HEK293T (cell line): ENCODE measurements around the gene IGSF5.

Experiments
- ARNT ChIP-seq: fragments of 450-650 bp; IDR thresholded peaks from 2 replicates; pipeline ENCODE4 v1.6.1; 2017; ENCODE audit warnings: mild to moderate bottlenecking
- L3MBTL2 ChIP-seq: fragments of 450-650 bp; conservative IDR thresholded peaks from 2 replicates; pipeline ENCODE4 v1.6.1; 2016; ENCODE audit warnings: mild to moderate bottlenecking
- ZNF384 ChIP-seq: fragments of 450-650 bp; IDR thresholded peaks from 2 replicates; pipeline ENCODE4 v1.6.1; 2016

DNA sequence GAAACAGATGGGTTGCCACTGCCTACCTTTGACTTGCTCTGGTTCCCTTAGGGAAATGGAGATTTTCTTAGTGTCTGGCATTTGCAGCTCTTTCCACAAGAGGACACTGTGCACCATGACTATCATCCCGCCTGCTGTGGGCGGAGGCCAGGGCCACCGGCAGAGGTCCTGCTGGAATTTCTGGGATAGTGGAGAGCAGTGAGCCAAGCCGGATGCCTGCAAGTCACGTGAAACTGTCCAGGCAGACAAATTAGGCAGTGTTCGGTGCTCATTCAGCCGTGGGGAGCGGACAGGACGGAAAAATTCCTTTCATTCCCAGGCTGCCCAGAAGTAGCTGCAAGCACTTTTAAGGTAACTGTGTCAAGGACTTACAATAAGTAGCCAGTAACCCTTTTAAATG lies 43.4 kb downstream of the IGSF5 start:
- TF ChIP-seq L3MBTL2 (no peak), ZNF384 (no peak), ARNT (no peak)
